Neural progenitor cell (in vitro differentiated cells): Measurements from ENCODE around the gene COL8A2. TPM values are rescaled to one million over a fixed set of nuclear protein-coding genes. Genes with fewer than 3 reads are reported as not detected.

Experiments
- DNase-seq: peaks from one replicate; pipeline ENCODE4 v3.0.0-alpha.2; 2016; ENCODE audit warnings: low spot score
- H2AFZ ChIP-seq: fragments of 200-600 bp; sonication (generic); replicated peaks from 2 replicates; pipeline ENCODE4 v1.6.1; 2016; ENCODE audit warnings: antibody characterized with exemption
- H3F3A ChIP-seq: fragments of 200-600 bp; sonication (generic); 2 replicates; pipeline ENCODE4 v1.6.1; 2016; ENCODE audit warnings: antibody characterized with exemption, low read depth
- H3K27ac ChIP-seq: fragments of 200-600 bp; sonication (generic); 2 replicates; pipeline ENCODE4 v1.5.1; 2016; ENCODE audit warnings: mild to moderate bottlenecking
- H3K27me3 ChIP-seq: fragments of 200-600 bp; sonication (generic); 2 replicates; pipeline ENCODE4 v1.6.1; 2016; ENCODE audit warnings: mild to moderate bottlenecking, moderate library complexity
- H3K36me3 ChIP-seq: fragments of 200-600 bp; sonication (generic); 2 replicates; pipeline ENCODE4 v1.5.1; 2016
- H3K4me1 ChIP-seq: fragments of 200-600 bp; sonication (generic); 2 replicates; pipeline ENCODE4 v1.6.1; 2016; ENCODE audit warnings: mixed run types
- H3K4me2 ChIP-seq: fragments of 200-600 bp; sonication (generic); 2 replicates; pipeline ENCODE4 v1.6.1; 2016
- H3K4me3 ChIP-seq: fragments of 200-600 bp; sonication (generic); 2 replicates; pipeline ENCODE4 v1.5.1; 2016
- H3K79me2 ChIP-seq: fragments of 200-600 bp; sonication (generic); 2 replicates; pipeline ENCODE4 v1.6.1; 2016; ENCODE audit warnings: low read depth
- H3K9ac ChIP-seq: fragments of 200-600 bp; sonication (generic); 2 replicates; pipeline ENCODE4 v1.6.1; 2016
- H3K9me3 ChIP-seq: fragments of 200-600 bp; sonication (generic); 2 replicates; pipeline ENCODE4 v1.5.1; 2016; ENCODE audit warnings: low read depth
- H4K20me1 ChIP-seq: fragments of 200-600 bp; sonication (generic); 2 replicates; pipeline ENCODE4 v1.6.1; 2016; ENCODE audit warnings: low read depth
- H3K27ac Mint-ChIP-seq: 3 replicates; pipeline ENCODE4 v1.8.0; 2021; ENCODE audit warnings: mixed read lengths
- H3K27me3 Mint-ChIP-seq: 2 replicates; pipeline ENCODE4 v1.8.0; 2022; ENCODE audit warnings: low read depth, mild to moderate bottlenecking, inconsistent platforms, moderate library complexity, mixed read lengths; ENCODE audit not compliant: insufficient read depth
- H3K36me3 Mint-ChIP-seq: 3 replicates; pipeline ENCODE4 v1.8.0; 2021; ENCODE audit warnings: mixed read lengths
- H3K4me1 Mint-ChIP-seq: 3 replicates; pipeline ENCODE4 v1.8.0; 2021; ENCODE audit warnings: mixed read lengths
- H3K4me3 Mint-ChIP-seq: 3 replicates; pipeline ENCODE4 v1.8.0; 2021; ENCODE audit warnings: mild to moderate bottlenecking, moderate library complexity, mixed read lengths
- H3K9me3 Mint-ChIP-seq: 3 replicates; pipeline ENCODE4 v1.8.0; 2020; ENCODE audit warnings: mixed read lengths
- EZH2 ChIP-seq: fragments of 200-600 bp; sonication (generic); IDR thresholded peaks from 2 replicates; pipeline ENCODE4 v1.6.1; 2017; ENCODE audit warnings: antibody characterized with exemption, mild to moderate bottlenecking, moderate library complexity
- EZH2phosphoT487 ChIP-seq: fragments of 200-600 bp; sonication (generic); IDR thresholded peaks from 2 replicates; pipeline ENCODE4 v1.6.1; 2017; ENCODE audit warnings: antibody characterized with exemption
- total RNA-seq: library from RNA; depleted of rRNA; stranded (reverse); fragments of >200 nt; gene quantifications from 2 replicates; pipeline ENCODE4 v1.2.3, GENCODE V29; 2015; ENCODE audit warnings: low replicate concordance
- TF ChIP-seq, protein P1 (sequence below): fragments of 200-600 bp; sonication (generic); IDR thresholded peaks from 2 replicates; pipeline ENCODE4 v1.5.1; 2017; ENCODE audit warnings: antibody characterized with exemption, mild to moderate bottlenecking

The COL8A2 gene
- total RNA-seq, 1 donor from 2014 or later, result not detected

DNA sequence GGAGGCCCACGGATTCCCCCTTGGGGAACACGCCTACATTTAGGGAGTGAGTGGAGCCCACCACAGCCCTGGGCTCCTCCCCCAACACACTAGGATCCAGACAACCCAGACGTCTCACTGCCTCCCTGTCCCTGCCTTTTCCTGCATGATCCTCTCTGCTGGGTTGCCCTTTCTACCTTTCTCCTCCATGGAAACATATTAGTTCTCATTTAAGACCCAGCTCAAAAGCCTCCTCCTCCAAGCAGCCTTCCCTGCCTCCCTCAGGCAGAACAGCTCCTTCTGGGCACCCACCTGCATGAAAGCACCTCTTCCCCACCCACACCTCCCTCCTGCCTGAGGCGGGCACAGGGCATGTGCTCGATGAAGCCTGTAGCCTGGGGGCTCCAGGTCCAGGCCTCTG, 10.7 kb downstream of the COL8A2 start:
- TF ChIP-seq, protein P1, sequence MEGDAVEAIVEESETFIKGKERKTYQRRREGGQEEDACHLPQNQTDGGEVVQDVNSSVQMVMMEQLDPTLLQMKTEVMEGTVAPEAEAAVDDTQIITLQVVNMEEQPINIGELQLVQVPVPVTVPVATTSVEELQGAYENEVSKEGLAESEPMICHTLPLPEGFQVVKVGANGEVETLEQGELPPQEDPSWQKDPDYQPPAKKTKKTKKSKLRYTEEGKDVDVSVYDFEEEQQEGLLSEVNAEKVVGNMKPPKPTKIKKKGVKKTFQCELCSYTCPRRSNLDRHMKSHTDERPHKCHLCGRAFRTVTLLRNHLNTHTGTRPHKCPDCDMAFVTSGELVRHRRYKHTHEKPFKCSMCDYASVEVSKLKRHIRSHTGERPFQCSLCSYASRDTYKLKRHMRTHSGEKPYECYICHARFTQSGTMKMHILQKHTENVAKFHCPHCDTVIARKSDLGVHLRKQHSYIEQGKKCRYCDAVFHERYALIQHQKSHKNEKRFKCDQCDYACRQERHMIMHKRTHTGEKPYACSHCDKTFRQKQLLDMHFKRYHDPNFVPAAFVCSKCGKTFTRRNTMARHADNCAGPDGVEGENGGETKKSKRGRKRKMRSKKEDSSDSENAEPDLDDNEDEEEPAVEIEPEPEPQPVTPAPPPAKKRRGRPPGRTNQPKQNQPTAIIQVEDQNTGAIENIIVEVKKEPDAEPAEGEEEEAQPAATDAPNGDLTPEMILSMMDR, result no peak
- TF ChIP-seq EZH2phosphoT487 (no peak), EZH2 (no peak)
- Histone ChIP-seq H3K4me3 (no peak overlapping the region), H3F3A (no peaks in the 10 kb centered on the region), H3K9me3 (no peaks in the 10 kb centered on the region), H4K20me1 (no peaks in the 10 kb centered on the region), H3K79me2 (no peaks in the 10 kb centered on the region), H3K4me1 (peaks cover 6% of the 10 kb centered on the region), H3K36me3 (no peaks in the 10 kb centered on the region), H3K4me2 (no peak overlapping the region), H3K9ac (no peak overlapping the region), H3K27ac (no peak overlapping the region), H3K27me3 (no peaks in the 10 kb centered on the region), H2AFZ (no peak overlapping the region)
- no peak for DNase-seq
- Mint-ChIP-seq H3K36me3 (no peaks in the 10 kb centered on the region), H3K9me3 (no peaks in the 10 kb centered on the region), H3K27me3 (peaks cover 16% of the 10 kb centered on the region), H3K4me3 (no peak overlapping the region), H3K4me1 (peaks cover 38% of the 10 kb centered on the region), H3K27ac (no peak overlapping the region)

DNA sequence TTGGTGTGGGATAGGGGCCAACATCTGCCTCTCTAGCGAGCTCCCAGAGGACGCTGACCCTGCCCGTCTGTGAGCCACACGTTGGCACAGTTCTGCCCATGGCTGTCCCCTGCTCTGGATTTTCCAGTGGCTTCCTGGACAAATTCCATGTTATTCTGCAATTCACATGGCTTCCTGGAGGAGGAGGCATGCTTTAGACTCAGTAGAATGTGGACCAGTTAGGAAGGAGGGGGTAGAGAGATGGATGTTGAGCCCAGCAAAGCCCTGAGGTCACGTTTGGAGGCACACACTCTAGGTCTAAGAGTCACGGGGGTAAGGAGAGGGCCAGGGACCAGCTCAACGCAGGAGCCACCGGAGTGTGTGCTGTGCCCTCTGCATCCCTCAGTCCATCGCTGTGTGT, 12.2 kb downstream of the COL8A2 start:
- H3K4me2 ChIP-seq, result no peak overlapping the region
- no peaks in the 10 kb centered on the region for H3K36me3 ChIP-seq
- H3K27me3 ChIP-seq, result no peaks in the 10 kb centered on the region
- no peak overlapping the region for H2AFZ ChIP-seq
- no peaks in the 10 kb centered on the region for H3K9me3 ChIP-seq
- H3K27ac Mint-ChIP-seq, result no peak overlapping the region
- no peaks in the 10 kb centered on the region for H3K9me3 Mint-ChIP-seq
- H3K4me1 Mint-ChIP-seq, result peaks cover 30% of the 10 kb centered on the region
- peaks cover 6% of the 10 kb centered on the region for H3K4me1 ChIP-seq
- no peaks in the 10 kb centered on the region for H3F3A ChIP-seq
- no peaks in the 10 kb centered on the region for H3K79me2 ChIP-seq
- no peak for DNase-seq
- H3K4me3 ChIP-seq, result no peak overlapping the region
- no peak overlapping the region for H3K4me3 Mint-ChIP-seq
- no peaks in the 10 kb centered on the region for H4K20me1 ChIP-seq
- no peak overlapping the region for H3K27ac ChIP-seq
- H3K9ac ChIP-seq, result no peak overlapping the region
- TF ChIP-seq EZH2phosphoT487 (no peak), EZH2 (no peak)
- TF ChIP-seq, protein P1, result no peak
- no peaks in the 10 kb centered on the region for H3K36me3 Mint-ChIP-seq
- peaks cover 11% of the 10 kb centered on the region for H3K27me3 Mint-ChIP-seq

- Histone ChIP-seq H3K79me2 (no peaks in the 10 kb centered on the region), H3K27me3 (no peaks in the 10 kb centered on the region), H3K36me3 (no peaks in the 10 kb centered on the region), H3K4me1 (peaks cover 6% of the 10 kb centered on the region), H3K4me2 (no peak overlapping the region), H3F3A (no peaks in the 10 kb centered on the region), H3K27ac (no peak overlapping the region), H3K9me3 (no peaks in the 10 kb centered on the region), H3K9ac (no peak overlapping the region), H2AFZ (no peak overlapping the region), H3K4me3 (no peak overlapping the region), H4K20me1 (no peaks in the 10 kb centered on the region)
- Mint-ChIP-seq H3K4me3 (peak overlapping the region; percentile 29), H3K36me3 (no peaks in the 10 kb centered on the region), H3K4me1 (peaks cover 18% of the 10 kb centered on the region), H3K27ac (no peak overlapping the region), H3K27me3 (peaks cover 11% of the 10 kb centered on the region), H3K9me3 (no peaks in the 10 kb centered on the region)
- DNase-seq, result no peak
- TF ChIP-seq EZH2phosphoT487, result no peak
- TF ChIP-seq EZH2, result no peak
- TF ChIP-seq, protein P1, result no peak
Observed at GRCh38 chr1:36111151-36111550, 13.9 kb downstream of the COL8A2 start.
